CD14-positive monocyte (primary cell): Measurements from ENCODE around the gene OSBPL10. TPM values are rescaled to one million over a fixed set of nuclear protein-coding genes. Genes with fewer than 3 reads are reported as not detected.

Source experiments
- DNase-seq, 3 donors: peaks; one replicate each; pipeline ENCODE4 v3.0.0-alpha.2; 2011 to 2022
- H2AFZ ChIP-seq: 2 replicates; pipeline ENCODE4 v1.6.0; 2012; ENCODE audit warnings: mild to moderate bottlenecking, low read depth, low read length, inconsistent platforms; ENCODE audit not compliant: insufficient read depth, poor library complexity, severe bottlenecking
- H3K27ac ChIP-seq, 2 donors: 1 replicate in 1 of 2; 2 replicates in 1 of 2; pipeline ENCODE4 v1.5.1; 2012 to 2013; ENCODE audit warnings: low read length in 2 of 2, control low read depth in 1 of 2, inconsistent platforms in 1 of 2, low read depth in 1 of 2, mild to moderate bottlenecking in 1 of 2
- H3K27me3 ChIP-seq, 2 donors: one replicate each; pipeline versions ENCODE4 v1.6.0 to v1.6.1; 2011 to 2013; ENCODE audit warnings: low read length in 2 of 2; ENCODE audit not compliant: control insufficient read depth in 2 of 2, insufficient read depth in 2 of 2
- H3K36me3 ChIP-seq, 2 donors: replicated peaks in 1 of 2; 1 replicate in 1 of 2; 2 replicates in 1 of 2; pipeline versions ENCODE4 v1.5.1 to v1.6.1; 2012 to 2013; ENCODE audit warnings: low read length in 2 of 2, control low read depth in 1 of 2, inconsistent platforms in 1 of 2, mild to moderate bottlenecking in 1 of 2; ENCODE audit not compliant: insufficient read depth in 2 of 2, control insufficient read depth in 1 of 2
- H3K4me1 ChIP-seq, 2 donors: 1 replicate in 1 of 2; 2 replicates in 1 of 2; pipeline versions ENCODE4 v1.5.1 to v1.6.1; 2012 to 2013; ENCODE audit warnings: low read length in 2 of 2, control low read depth in 1 of 2, inconsistent platforms in 1 of 2, mild to moderate bottlenecking in 1 of 2, moderate library complexity in 1 of 2; ENCODE audit not compliant: insufficient read depth in 2 of 2, control insufficient read depth in 1 of 2
- H3K4me2 ChIP-seq: replicated peaks from 2 replicates; pipeline ENCODE3; 2012; ENCODE audit warnings: low read length, moderate library complexity, mild to moderate bottlenecking; ENCODE audit not compliant: poor library complexity, severe bottlenecking; ENCODE audit errors: extremely low read depth
- H3K4me3 ChIP-seq, 3 experiments: fragments of 200-600 bp in 1 of 3; sonication (generic) in 1 of 3; replicated peaks in 1 of 3; 1 replicate in 2 of 3; 2 replicates in 1 of 3; pipeline ENCODE4 v1.5.1; 2011 to 2013; ENCODE audit warnings: low read length in 3 of 3, mild to moderate bottlenecking in 3 of 3, control low read depth in 2 of 3, low read depth in 2 of 3, inconsistent platforms in 1 of 3, moderate library complexity in 1 of 3
- H3K79me2 ChIP-seq: 2 replicates; pipeline ENCODE4 v1.6.0; 2012; ENCODE audit warnings: mild to moderate bottlenecking, control low read depth, inconsistent platforms, low read length, moderate library complexity; ENCODE audit not compliant: insufficient read depth
- H3K9ac ChIP-seq: 2 replicates; pipeline ENCODE4 v1.6.0; 2017; ENCODE audit warnings: low read length, mild to moderate bottlenecking; ENCODE audit not compliant: insufficient read depth, poor library complexity, severe bottlenecking
- H3K9me3 ChIP-seq, 2 donors: replicated peaks in 1 of 2; 1 replicate in 1 of 2; 2 replicates in 1 of 2; pipeline versions ENCODE4 v1.5.1 to v1.6.1; 2012 to 2013; ENCODE audit warnings: low read length in 2 of 2, control low read depth in 1 of 2; ENCODE audit not compliant: control insufficient read depth in 1 of 2, insufficient read depth in 1 of 2
- H4K20me1 ChIP-seq: 2 replicates; pipeline ENCODE4 v1.6.0; 2012; ENCODE audit warnings: mild to moderate bottlenecking, low read length, control low read depth, moderate library complexity; ENCODE audit not compliant: insufficient read depth
- H3K27ac Mint-ChIP-seq, 7 donors: one replicate each; pipeline ENCODE4 v1.8.0; 2020; ENCODE audit warnings: mild to moderate bottlenecking in 7 of 7, mixed read lengths in 7 of 7, moderate library complexity in 6 of 7, inconsistent platforms in 2 of 7
- H3K27me3 Mint-ChIP-seq, 3 donors: one replicate each; pipeline ENCODE4 v1.8.0; 2021 to 2022; ENCODE audit warnings: low read depth in 3 of 3, mild to moderate bottlenecking in 3 of 3, mixed read lengths in 3 of 3, moderate library complexity in 3 of 3, inconsistent platforms in 1 of 3
- H3K36me3 Mint-ChIP-seq, 2 donors: one replicate each; pipeline ENCODE4 v1.8.0; 2020; ENCODE audit warnings: mixed read lengths in 2 of 2, inconsistent platforms in 1 of 2, mild to moderate bottlenecking in 1 of 2
- H3K4me1 Mint-ChIP-seq: one replicate; pipeline ENCODE4 v1.8.0; 2020; ENCODE audit warnings: mild to moderate bottlenecking, mixed read lengths
- H3K4me3 Mint-ChIP-seq, 2 donors: one replicate each; pipeline ENCODE4 v1.8.0; 2020; ENCODE audit warnings: mild to moderate bottlenecking in 2 of 2, mixed read lengths in 2 of 2, moderate library complexity in 1 of 2
- H3K9me3 Mint-ChIP-seq, 7 donors: one replicate each; pipeline ENCODE4 v1.8.0; 2020 to 2022; ENCODE audit warnings: mixed read lengths in 7 of 7, mild to moderate bottlenecking in 6 of 7, moderate library complexity in 6 of 7, inconsistent platforms in 2 of 7
- WGBS: methylation state at CpG from one replicate; pipeline ENCODE4 v1.1.5; 2013; ENCODE audit warnings: missing lambda C conversion rate; ENCODE audit not compliant: insufficient coverage; 5-methylcytosine and 5-hydroxymethylcytosine counted together
- intact Hi-C, 2 donors: fragments of 100-400 bp; cut with micrococcal nuclease; formaldehyde crosslinking; loops; one replicate each; pipeline versions ENCODE4 v1.15.0 to v1.15.1; 2023
- polyA plus RNA-seq, 3 donors: library from polyadenylated mRNA; depleted of rRNA in 1 of 3; unstranded in 2 of 3; stranded (reverse) in 1 of 3; fragments of 300-500 nt in 2 of 3; fragments of >200 nt in 1 of 3; fragmentation: Illumina TruSeq in 2 of 3; gene quantifications; 1 replicate in 2 of 3; 2 replicates in 1 of 3; pipeline ENCODE4 v1.2.3, GENCODE V29; 2012 to 2021
- TF ChIP-seq, protein P1 (sequence below): fragments of 200-600 bp; IDR thresholded peaks from one replicate; pipeline ENCODE4 v1.8.0; 2022; ENCODE audit warnings: antibody characterized with exemption, mild to moderate bottlenecking

Gene OSBPL10
- polyA plus RNA-seq, 3 donors = 0.03 TPM; not detected in 2

DNA sequence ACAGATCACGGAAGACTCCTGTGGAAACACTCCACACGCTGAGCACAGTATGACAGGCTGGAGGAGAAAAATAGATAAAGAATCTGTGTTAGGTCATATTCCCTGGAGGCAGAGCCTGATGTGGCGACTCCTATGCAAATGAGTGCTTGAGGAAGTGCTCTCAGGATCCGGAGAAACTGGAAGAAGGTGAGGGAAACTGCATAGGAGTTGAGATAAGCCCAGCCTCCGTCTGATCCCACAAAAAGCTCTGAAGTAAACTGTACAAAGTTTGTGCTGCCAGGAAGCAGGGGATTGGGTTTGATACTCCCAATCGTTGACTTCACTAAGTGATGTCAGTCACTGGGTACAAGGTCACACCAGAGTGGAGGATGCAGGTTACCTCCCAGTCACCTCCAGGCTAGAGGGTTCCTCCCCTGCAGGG, 33.4 kb downstream of the OSBPL10 start:
- TF ChIP-seq, protein P1, sequence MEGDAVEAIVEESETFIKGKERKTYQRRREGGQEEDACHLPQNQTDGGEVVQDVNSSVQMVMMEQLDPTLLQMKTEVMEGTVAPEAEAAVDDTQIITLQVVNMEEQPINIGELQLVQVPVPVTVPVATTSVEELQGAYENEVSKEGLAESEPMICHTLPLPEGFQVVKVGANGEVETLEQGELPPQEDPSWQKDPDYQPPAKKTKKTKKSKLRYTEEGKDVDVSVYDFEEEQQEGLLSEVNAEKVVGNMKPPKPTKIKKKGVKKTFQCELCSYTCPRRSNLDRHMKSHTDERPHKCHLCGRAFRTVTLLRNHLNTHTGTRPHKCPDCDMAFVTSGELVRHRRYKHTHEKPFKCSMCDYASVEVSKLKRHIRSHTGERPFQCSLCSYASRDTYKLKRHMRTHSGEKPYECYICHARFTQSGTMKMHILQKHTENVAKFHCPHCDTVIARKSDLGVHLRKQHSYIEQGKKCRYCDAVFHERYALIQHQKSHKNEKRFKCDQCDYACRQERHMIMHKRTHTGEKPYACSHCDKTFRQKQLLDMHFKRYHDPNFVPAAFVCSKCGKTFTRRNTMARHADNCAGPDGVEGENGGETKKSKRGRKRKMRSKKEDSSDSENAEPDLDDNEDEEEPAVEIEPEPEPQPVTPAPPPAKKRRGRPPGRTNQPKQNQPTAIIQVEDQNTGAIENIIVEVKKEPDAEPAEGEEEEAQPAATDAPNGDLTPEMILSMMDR = no peak
- no peak for DNase-seq
- WGBS = 60% methylated on average over 5 of the region's 6 CpGs
- Histone ChIP-seq H3K9me3 (no peaks in the 10 kb centered on the region), H3K4me2 (no peak overlapping the region), H3K79me2 (no peaks in the 10 kb centered on the region), H3K4me1 (no peaks in the 10 kb centered on the region), H3K36me3 (no peaks in the 10 kb centered on the region), H3K4me3 (no peak overlapping the region), H3K27ac (no peak overlapping the region), H3K9ac (no peak overlapping the region), H2AFZ (no peak overlapping the region), H3K27me3 (no peaks in the 10 kb centered on the region), H4K20me1 (no peaks in the 10 kb centered on the region)
- peak overlapping the region; percentile 23 to 35 for H3K4me3 Mint-ChIP-seq
- H3K27me3 Mint-ChIP-seq = peaks cover 0 to 11% (median 3%) of the 10 kb centered on the region in 3 donors
- peaks cover 0 to 3% (median 0%) of the 10 kb centered on the region in 7 donors for H3K9me3 Mint-ChIP-seq
- H3K27ac Mint-ChIP-seq = peak overlapping the region in 1 of 7 donors; percentile 7
- no peaks in the 10 kb centered on the region for H3K4me1 Mint-ChIP-seq
- intact Hi-C loops = no loop called here
- no peaks in the 10 kb centered on the region for H3K36me3 Mint-ChIP-seq

DNA sequence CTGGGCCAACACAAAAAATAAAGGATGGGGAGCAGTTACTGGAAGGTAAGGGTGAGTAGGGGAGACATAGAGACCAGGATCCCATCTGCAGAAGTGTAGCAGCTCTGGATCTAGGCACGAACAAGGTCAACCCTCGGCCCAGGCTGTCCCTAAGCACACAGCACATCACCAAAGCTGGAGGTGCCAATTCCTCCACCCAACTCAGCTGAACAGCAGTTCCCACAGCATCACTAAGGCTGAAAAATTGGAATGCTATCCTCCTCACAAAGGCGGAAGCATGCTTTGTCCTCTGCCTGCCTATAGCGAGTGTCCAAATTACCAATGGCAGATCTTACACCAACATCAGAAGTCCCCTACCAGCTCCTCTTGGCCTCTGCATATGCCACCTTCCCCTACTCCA, 33.9 kb downstream of the OSBPL10 start:
- H3K4me3 Mint-ChIP-seq = no peak overlapping the region
- H3K4me3 ChIP-seq = no peak overlapping the region
- no peak overlapping the region for H2AFZ ChIP-seq
- no peak for DNase-seq
- 100% methylated on average over 2 of the region's 4 CpGs for WGBS
- no peaks in the 10 kb centered on the region for H3K79me2 ChIP-seq
- no peaks in the 10 kb centered on the region for H3K4me1 ChIP-seq
- H4K20me1 ChIP-seq = no peaks in the 10 kb centered on the region
- no peaks in the 10 kb centered on the region for H3K9me3 ChIP-seq
- H3K27me3 ChIP-seq = no peaks in the 10 kb centered on the region
- intact Hi-C loops = no loop called here
- TF ChIP-seq, protein P1 = no peak
- peaks cover 1 to 9% (median 3%) of the 10 kb centered on the region in 3 donors for H3K27me3 Mint-ChIP-seq
- peaks cover 0 to 3% (median 0%) of the 10 kb centered on the region in 7 donors for H3K9me3 Mint-ChIP-seq
- no peak overlapping the region for H3K27ac Mint-ChIP-seq
- no peak overlapping the region for H3K27ac ChIP-seq
- no peaks in the 10 kb centered on the region for H3K36me3 Mint-ChIP-seq
- H3K36me3 ChIP-seq = no peaks in the 10 kb centered on the region
- H3K4me1 Mint-ChIP-seq = no peaks in the 10 kb centered on the region
- H3K4me2 ChIP-seq = no peak overlapping the region
- no peak overlapping the region for H3K9ac ChIP-seq
